B cell (primary cell): ENCODE results near the gene FAM162A. TPM values are rescaled to one million over a fixed set of nuclear protein-coding genes. Genes with fewer than 3 reads are reported as not detected.

Experiments
- ATAC-seq: fragments of 200-7000 bp; cut with Tn5 transposase; one replicate; pipeline ENCODE4 v1.10.0; 2021; ENCODE audit warnings: low read depth, mild to moderate bottlenecking, moderate number of reproducible peaks, moderate library complexity
- CTCF ChIA-PET: fragments of 350-600 bp; sonication (Branson Sonifier 250); formaldehyde crosslinking; loops from one replicate; lab custom pipeline; 2021; ENCODE audit warnings: antibody characterized with exemption, inconsistent platforms; lab: Charles Lee
- POLR2A ChIA-PET: fragments of 350-600 bp; sonication (Branson Sonifier 250); formaldehyde crosslinking; loops from one replicate; lab custom pipeline; 2021; ENCODE audit warnings: antibody characterized with exemption; lab: Charles Lee
- DNase-seq: peaks from one replicate; pipeline ENCODE4 v3.0.0; 2013
- H2AFZ ChIP-seq: 2 replicates; pipeline ENCODE4 v1.6.1; 2012; ENCODE audit warnings: mild to moderate bottlenecking, low read depth, low read length; ENCODE audit not compliant: insufficient read depth, poor library complexity, severe bottlenecking
- H3K27ac ChIP-seq, 2 donors: 1 replicate in 1 of 2; 2 replicates in 1 of 2; pipeline ENCODE4 v1.5.1; 2012 to 2013; ENCODE audit warnings: low read length in 2 of 2, mild to moderate bottlenecking in 2 of 2, moderate library complexity in 1 of 2
- H3K27me3 ChIP-seq, 4 experiments: fragments of 200-600 bp in 1 of 4; sonication (generic) in 1 of 4; replicated peaks in 1 of 4; 1 replicate in 2 of 4; 2 replicates in 2 of 4; pipeline versions ENCODE4 v1.6.1 to v1.7.0; 2013 to 2016; ENCODE audit warnings: low read length in 3 of 4, mild to moderate bottlenecking in 2 of 4, mixed read lengths in 1 of 4, moderate library complexity in 1 of 4; ENCODE audit not compliant: insufficient read depth in 4 of 4, control insufficient read depth in 3 of 4; ENCODE audit errors: control extremely low read depth in 1 of 4
- H3K36me3 ChIP-seq, 2 experiments: replicated peaks in 1 of 2; 1 replicate in 1 of 2; 2 replicates in 1 of 2; pipeline versions ENCODE4 v1.6.1 to v1.7.1; 2013; ENCODE audit warnings: low read length in 1 of 2; ENCODE audit not compliant: insufficient read depth in 2 of 2, control insufficient read depth in 1 of 2; ENCODE audit errors: control extremely low read depth in 1 of 2, extremely low read depth in 1 of 2
- H3K4me1 ChIP-seq, 2 donors: fragments of 200-600 bp in 1 of 2; sonication (generic) in 1 of 2; 1 replicate in 1 of 2; 2 replicates in 1 of 2; pipeline versions ENCODE4 v1.5.1 to v1.6.1; 2013 to 2017; ENCODE audit warnings: low read length in 2 of 2; ENCODE audit not compliant: control insufficient read depth in 2 of 2, insufficient read depth in 2 of 2
- H3K4me2 ChIP-seq: replicated peaks from 2 replicates; pipeline ENCODE3; 2012; ENCODE audit warnings: mild to moderate bottlenecking, low read depth, low read length; ENCODE audit not compliant: poor library complexity, severe bottlenecking
- H3K4me3 ChIP-seq, 5 experiments: fragments of 200-600 bp in 1 of 5; sonication (generic) in 1 of 5; 1 replicate in 3 of 5; 2 replicates in 2 of 5; pipeline versions ENCODE4 v1.5.1 to v1.7.0; 2011 to 2016; ENCODE audit warnings: low read length in 4 of 5, mild to moderate bottlenecking in 4 of 5, low read depth in 2 of 5, control low read depth in 1 of 5, moderate library complexity in 1 of 5; ENCODE audit not compliant: insufficient read depth in 1 of 5; ENCODE audit errors: control extremely low read depth in 1 of 5, extremely low read depth in 1 of 5
- H3K79me2 ChIP-seq: fragments of 200-600 bp; sonication (generic); one replicate; pipeline ENCODE4 v1.6.0; 2016; ENCODE audit warnings: low read length; ENCODE audit not compliant: control insufficient read depth, insufficient read depth
- H3K9ac ChIP-seq: fragments of 200-600 bp; sonication (generic); 2 replicates; pipeline ENCODE4 v1.6.1; 2017; ENCODE audit warnings: mild to moderate bottlenecking, low read length, moderate library complexity
- H3K9me3 ChIP-seq, 3 donors: one replicate each; pipeline versions ENCODE4 v1.6.1 to v1.7.1; 2013; ENCODE audit warnings: low read length in 2 of 3; ENCODE audit not compliant: control insufficient read depth in 2 of 3, insufficient read depth in 1 of 3; ENCODE audit errors: control extremely low read depth in 1 of 3
- H4K20me1 ChIP-seq: 2 replicates; pipeline ENCODE4 v1.6.0; 2012; ENCODE audit warnings: mild to moderate bottlenecking, low read length; ENCODE audit not compliant: insufficient read depth, control insufficient read depth, poor library complexity, severe bottlenecking
- H3K27ac Mint-ChIP-seq: one replicate; pipeline ENCODE4 v1.8.0; 2021; ENCODE audit warnings: mixed read lengths
- H3K27me3 Mint-ChIP-seq: one replicate; pipeline ENCODE4 v1.8.0; 2021; ENCODE audit warnings: mixed read lengths
- H3K4me1 Mint-ChIP-seq: one replicate; pipeline ENCODE4 v1.8.0; 2021; ENCODE audit warnings: mixed read lengths
- H3K4me3 Mint-ChIP-seq: one replicate; pipeline ENCODE4 v1.8.0; 2021; ENCODE audit warnings: mixed read lengths
- H3K9me3 Mint-ChIP-seq: one replicate; pipeline ENCODE4 v1.8.0; 2022; ENCODE audit warnings: mixed read lengths; ENCODE audit not compliant: insufficient read depth
- CTCF ChIP-seq: fragments of 200-600 bp; IDR thresholded peaks from one replicate; pipeline ENCODE4 v1.8.0; 2022; ENCODE audit warnings: antibody characterized with exemption, mild to moderate bottlenecking
- EZH2 ChIP-seq: IDR thresholded peaks from 2 replicates; pipeline ENCODE4 v1.6.1; 2012; ENCODE audit warnings: borderline replicate concordance, low read depth, mild to moderate bottlenecking, moderate library complexity, low read length; ENCODE audit not compliant: insufficient read depth, poor library complexity, severe bottlenecking
- WGBS: methylation state at CpG from one replicate; pipeline ENCODE4 v1.1.5; 2013; ENCODE audit warnings: missing lambda C conversion rate; ENCODE audit not compliant: insufficient coverage; 5-methylcytosine and 5-hydroxymethylcytosine counted together
- intact Hi-C: fragments of 100-400 bp; cut with micrococcal nuclease; formaldehyde crosslinking; loops from one replicate; pipeline ENCODE4 v1.10.0; 2022
- polyA plus RNA-seq: library from polyadenylated mRNA; depleted of rRNA; stranded (reverse); fragments of >200 nt; gene quantifications from 2 replicates; pipeline ENCODE4 v1.2.3, GENCODE V29; 2012
- total RNA-seq, 2 donors: library from RNA; stranded (reverse); fragments of 120-200 nt in 1 of 2; gene quantifications; 1 replicate in 1 of 2; 2 replicates in 1 of 2; pipeline versions ENCODE4 v1.2.3 to v1.2.4, GENCODE V29; 2013 to 2022

FAM162A gene
- total and polyA plus RNA-seq, 2 donors (not counting 1 experiment from before 2014, with no cell fraction given), result 10.9 to 17.5 TPM

GRCh38 chr3:122366379-122366749, 17.6 kb upstream of the FAM162A start:
- H4K20me1 ChIP-seq, result no peaks in the 10 kb centered on the region
- no peak overlapping the region for H3K9ac ChIP-seq
- intact Hi-C loops, result no loop called here
- Mint-ChIP-seq H3K27ac (no peak overlapping the region), H3K9me3 (no peaks in the 10 kb centered on the region), H3K4me1 (no peaks in the 10 kb centered on the region), H3K27me3 (no peaks in the 10 kb centered on the region), H3K4me3 (no peak overlapping the region)
- no peak overlapping the region for H2AFZ ChIP-seq
- H3K4me3 ChIP-seq, result no peak overlapping the region
- H3K36me3 ChIP-seq, result peaks cover 0 to 45% of the 10 kb centered on the region in 2 experiments
- no peaks in the 10 kb centered on the region for H3K27me3 ChIP-seq
- no peaks in the 10 kb centered on the region for H3K4me1 ChIP-seq
- POLR2A ChIA-PET, result no interaction called here
- ATAC-seq (no peak), DNase-seq (no peak)
- WGBS, result 92% methylated on average over 2 of the region's 5 CpGs
- CTCF ChIA-PET, result no interaction called here
- no peak for TF ChIP-seq CTCF
- no peak for TF ChIP-seq EZH2
- H3K27ac ChIP-seq, result no peak overlapping the region
- H3K4me2 ChIP-seq, result no peak overlapping the region
- no peaks in the 10 kb centered on the region for H3K79me2 ChIP-seq
- no peaks in the 10 kb centered on the region for H3K9me3 ChIP-seq

DNA sequence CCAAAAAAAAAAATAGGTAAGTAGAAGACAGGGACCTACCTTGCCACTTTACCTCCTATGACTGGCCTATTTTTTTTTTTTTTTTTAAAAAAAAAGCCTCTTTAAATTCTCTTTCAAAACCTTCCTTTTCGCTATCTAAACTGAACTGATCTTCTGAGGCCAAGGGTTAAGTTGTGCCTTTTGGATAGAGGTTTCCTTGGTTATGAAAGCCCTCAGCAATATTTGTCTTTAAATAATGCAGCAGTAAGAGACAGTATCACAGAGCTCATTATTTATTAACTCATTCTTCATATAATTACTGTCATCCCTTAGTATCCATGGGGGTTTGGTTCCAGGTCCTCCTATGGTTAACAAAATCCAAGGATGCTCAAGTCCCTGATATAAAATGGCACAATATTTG, 9.9 kb upstream of the FAM162A start:
- Mint-ChIP-seq H3K27me3 (no peaks in the 10 kb centered on the region), H3K4me1 (no peaks in the 10 kb centered on the region), H3K9me3 (no peaks in the 10 kb centered on the region), H3K27ac (no peak overlapping the region), H3K4me3 (no peak overlapping the region)
- Histone ChIP-seq H3K27me3 (no peaks in the 10 kb centered on the region), H3K4me3 (no peak overlapping the region), H3K27ac (no peak overlapping the region), H3K79me2 (peaks cover 35% of the 10 kb centered on the region), H3K4me2 (no peak overlapping the region), H3K4me1 (no peaks in the 10 kb centered on the region), H3K36me3 (peaks cover 3 to 12% of the 10 kb centered on the region in 2 experiments), H3K9ac (no peak overlapping the region), H3K9me3 (no peaks in the 10 kb centered on the region), H4K20me1 (no peaks in the 10 kb centered on the region), H2AFZ (no peak overlapping the region)
- TF ChIP-seq EZH2 (no peak), CTCF (no peak)
- WGBS, result no CpG with 5 or more reads among the region's 1 CpG
- ATAC-seq, result no peak
- intact Hi-C loops, result no loop called here
- CTCF ChIA-PET, result no interaction called here
- DNase-seq, result no peak
- POLR2A ChIA-PET, result no interaction called here
